H1 (cell line): ENCODE measurements around the gene TMCC1. TPM values are rescaled to one million over a fixed set of nuclear protein-coding genes. Genes with fewer than 3 reads are reported as not detected.

Experiments used
- CTCF ChIA-PET: fragments of 300-600 bp; sonication (Branson Sonifier 250); formaldehyde crosslinking; loops from one replicate; lab custom pipeline; 2021; ENCODE audit not compliant: partially characterized antibody; lab: Charles Lee
- POLR2A ChIA-PET: fragments of 300-600 bp; sonication (Branson Sonifier 250); formaldehyde crosslinking; loops from one replicate; lab custom pipeline; 2021; ENCODE audit warnings: inconsistent platforms; ENCODE audit not compliant: partially characterized antibody; lab: Charles Lee
- DNase-seq, 2 experiments: peaks; one replicate each; pipeline versions ENCODE4 v3.0.0 to v3.0.0-alpha.2; 2010 to 2022; ENCODE audit warnings: low spot score in 2 of 2, low read depth in 1 of 2, mixed read lengths in 1 of 2
- FAIRE-seq: peaks from 2 replicates; lab custom pipeline; 2011; peaks lifted over from hg19 to GRCh38; lab: Jason Lieb, UNC
- H2AFZ ChIP-seq: 2 replicates; pipeline ENCODE4 v1.8.1; 2012; ENCODE audit warnings: low read length, inconsistent platforms
- H2AK5ac ChIP-seq: 2 replicates; pipeline ENCODE4 v1.6.1; 2013; ENCODE audit warnings: low read depth, low read length
- H2BK120ac ChIP-seq: replicated peaks from 2 replicates; pipeline ENCODE3; 2013; ENCODE audit warnings: low read depth, low read length, inconsistent platforms
- H2BK12ac ChIP-seq: 2 replicates; pipeline ENCODE4 v1.6.1; 2013; ENCODE audit warnings: low read depth, low read length
- H2BK15ac ChIP-seq: 2 replicates; pipeline ENCODE4 v1.6.1; 2013; ENCODE audit warnings: low read length
- H2BK20ac ChIP-seq: 2 replicates; pipeline ENCODE4 v1.6.1; 2013; ENCODE audit warnings: low read length
- H2BK5ac ChIP-seq: 2 replicates; pipeline ENCODE4 v1.6.1; 2013; ENCODE audit warnings: low read depth, low read length
- H3K14ac ChIP-seq: 2 replicates; pipeline ENCODE4 v1.6.1; 2013; ENCODE audit warnings: inconsistent platforms; ENCODE audit not compliant: insufficient read length
- H3K18ac ChIP-seq: 2 replicates; pipeline ENCODE4 v1.6.1; 2013; ENCODE audit warnings: low read length; ENCODE audit errors: extremely low read depth
- H3K23ac ChIP-seq: 2 replicates; pipeline ENCODE4 v1.6.1; 2013; ENCODE audit warnings: inconsistent platforms; ENCODE audit not compliant: insufficient read length
- H3K23me2 ChIP-seq: 2 replicates; pipeline ENCODE4 v1.6.1; 2013; ENCODE audit warnings: low read depth, low read length
- H3K27ac ChIP-seq: 2 replicates; pipeline ENCODE4 v1.6.1; 2011; ENCODE audit warnings: low read depth, low read length, inconsistent platforms
- H3K27me3 ChIP-seq, 4 experiments: replicated peaks in 1 of 4; 1 replicate in 1 of 4; 2 replicates in 3 of 4; pipeline versions ENCODE4 v1.6.1 to v1.8.1; 2011 to 2013; ENCODE audit warnings: low read length in 3 of 4, mild to moderate bottlenecking in 3 of 4, inconsistent platforms in 2 of 4, mixed read lengths in 2 of 4, moderate library complexity in 1 of 4; ENCODE audit not compliant: control insufficient read depth in 3 of 4, insufficient read depth in 3 of 4; ENCODE audit errors: extremely low read depth in 1 of 4
- H3K36me3 ChIP-seq, 4 experiments: 2 replicates each; pipeline versions ENCODE4 v1.6.1 to v1.8.1; 2011 to 2013; ENCODE audit warnings: mild to moderate bottlenecking in 4 of 4, low read length in 3 of 4, moderate library complexity in 2 of 4, control low read depth in 1 of 4, inconsistent platforms in 1 of 4; ENCODE audit not compliant: insufficient read depth in 4 of 4, control insufficient read depth in 2 of 4
- H3K4ac ChIP-seq: replicated peaks from 2 replicates; pipeline ENCODE3; 2013; ENCODE audit warnings: low read length, low read depth, mixed read lengths, inconsistent platforms; ENCODE audit not compliant: insufficient read length
- H3K4me1 ChIP-seq, 4 experiments: replicated peaks in 1 of 4; 1 replicate in 1 of 4; 2 replicates in 3 of 4; pipeline versions ENCODE4 v1.6.1 to v1.8.1; 2011 to 2013; ENCODE audit warnings: low read length in 3 of 4, inconsistent platforms in 2 of 4, mixed read lengths in 1 of 4; ENCODE audit not compliant: insufficient read depth in 4 of 4, control insufficient read depth in 3 of 4
- H3K4me2 ChIP-seq, 2 experiments: 2 replicates each; pipeline versions ENCODE4 v1.6.1 to v1.8.1; 2011 to 2013; ENCODE audit warnings: low read depth in 2 of 2, low read length in 2 of 2, control low read depth in 1 of 2, inconsistent platforms in 1 of 2, mild to moderate bottlenecking in 1 of 2; ENCODE audit not compliant: insufficient read depth in 1 of 2
- H3K4me3 ChIP-seq, 4 experiments: fragments of 200-600, 300-600 bp in 1 of 4; sonication (generic), shearing (Covaris generic), sonication (Bioruptor Twin) in 1 of 4; 2 replicates each; pipeline versions ENCODE4 v1.5.1 to v1.8.1; 2011 to 2016; ENCODE audit warnings: low read length in 4 of 4, low read depth in 3 of 4, control low read depth in 2 of 4, inconsistent platforms in 2 of 4, mild to moderate bottlenecking in 2 of 4, mixed read lengths in 1 of 4, moderate library complexity in 1 of 4; ENCODE audit not compliant: insufficient read depth in 2 of 4; ENCODE audit errors: extremely low read depth in 1 of 4
- H3K56ac ChIP-seq: replicated peaks from 2 replicates; pipeline ENCODE3; 2013; ENCODE audit warnings: low read depth, mild to moderate bottlenecking, mixed read lengths, low read length, inconsistent platforms; ENCODE audit not compliant: insufficient read length
- H3K79me1 ChIP-seq: 2 replicates; pipeline ENCODE4 v1.6.1; 2013; ENCODE audit warnings: low read depth, low read length, control low read depth
- H3K79me2 ChIP-seq, 2 experiments: 2 replicates each; pipeline versions ENCODE4 v1.6.1 to v1.8.1; 2012 to 2013; ENCODE audit warnings: low read length in 2 of 2, mild to moderate bottlenecking in 2 of 2, inconsistent platforms in 1 of 2; ENCODE audit not compliant: insufficient read depth in 2 of 2, control insufficient read depth in 1 of 2
- H3K9ac ChIP-seq, 4 experiments: replicated peaks in 1 of 4; 1 replicate in 1 of 4; 2 replicates in 3 of 4; pipeline versions ENCODE4 v1.6.1 to v1.8.1; 2011 to 2013; ENCODE audit warnings: low read depth in 3 of 4, low read length in 3 of 4, control low read depth in 2 of 4, mild to moderate bottlenecking in 2 of 4, moderate library complexity in 2 of 4, inconsistent platforms in 1 of 4; ENCODE audit errors: extremely low read depth in 1 of 4
- H3K9me3 ChIP-seq, 2 experiments: 2 replicates each; pipeline versions ENCODE4 v1.6.1 to v1.8.1; 2012 to 2013; ENCODE audit warnings: mild to moderate bottlenecking in 2 of 2, moderate library complexity in 2 of 2, control low read depth in 1 of 2, inconsistent platforms in 1 of 2, low read depth in 1 of 2, low read length in 1 of 2, mixed read lengths in 1 of 2; ENCODE audit not compliant: insufficient read depth in 2 of 2
- H4K20me1 ChIP-seq, 2 experiments: replicated peaks in 1 of 2; 2 replicates each; pipeline versions ENCODE3 to v1.8.1; 2011 to 2013; ENCODE audit warnings: inconsistent platforms in 2 of 2, low read length in 2 of 2, mild to moderate bottlenecking in 1 of 2; ENCODE audit not compliant: insufficient read depth in 2 of 2, control insufficient read depth in 1 of 2
- H4K5ac ChIP-seq: 2 replicates; pipeline ENCODE4 v1.6.1; 2013; ENCODE audit warnings: low read length, low read depth, mixed read lengths, inconsistent platforms; ENCODE audit not compliant: insufficient read length
- H4K8ac ChIP-seq: 2 replicates; pipeline ENCODE4 v1.8.0; 2013; ENCODE audit warnings: mild to moderate bottlenecking, moderate library complexity, low read length, inconsistent platforms; ENCODE audit not compliant: insufficient read depth; ENCODE audit errors: extremely low read depth
- H4K91ac ChIP-seq: replicated peaks from 2 replicates; pipeline ENCODE3; 2013; ENCODE audit warnings: low read length, mixed read lengths, inconsistent platforms; ENCODE audit not compliant: insufficient read length
- ASH2L ChIP-seq: fragments of 200-600, 300-600 bp; sonication (generic); IDR thresholded peaks from one replicate; pipeline ENCODE4 v1.7.1; 2017; ENCODE audit warnings: low read length
- GABPA ChIP-seq: IDR thresholded peaks from 2 replicates; pipeline ENCODE4 v1.6.1; 2011; ENCODE audit warnings: mild to moderate bottlenecking, low read length, moderate library complexity, borderline replicate concordance; ENCODE audit not compliant: insufficient read depth
- GTF2F1 ChIP-seq: IDR thresholded peaks from 2 replicates; pipeline ENCODE4 v1.6.1; 2012; ENCODE audit warnings: low read depth, low read length, improper control_type of control experiment, borderline replicate concordance
- JUN ChIP-seq: IDR thresholded peaks from 2 replicates; pipeline ENCODE4 v1.6.1; 2011; ENCODE audit warnings: low read depth, mild to moderate bottlenecking, improper control_type of control experiment, low read length
- SAP30 ChIP-seq: fragments of 300-600 bp; sonication (generic); IDR thresholded peaks from 2 replicates; pipeline ENCODE4 v1.7.1; 2012; ENCODE audit warnings: low read length, moderate library complexity, mild to moderate bottlenecking, inconsistent platforms; ENCODE audit not compliant: insufficient read depth, insufficient replicate concordance
- SP2 ChIP-seq: IDR thresholded peaks from 2 replicates; pipeline ENCODE4 v1.6.1; 2012; ENCODE audit warnings: mild to moderate bottlenecking, low read length, inconsistent platforms
- WGBS, 2 experiments: shearing (Covaris generic) in 1 of 2; methylation state at CpG; one replicate each; pipeline versions ENCODE4 v1.1.6 to v1.1.7; 2013 to 2015; ENCODE audit warnings: low lambda C conversion rate in 2 of 2, mixed read lengths in 2 of 2, inconsistent platforms in 1 of 2, low coverage in 1 of 2, missing lambda C conversion rate in 1 of 2; ENCODE audit not compliant: insufficient replicate concordance in 2 of 2, insufficient coverage in 1 of 2, insufficient read length in 1 of 2; ENCODE audit errors: extremely low coverage in 1 of 2, missing lambda C conversion rate in 1 of 2; 5-methylcytosine and 5-hydroxymethylcytosine counted together
- polyA plus RNA-seq, 7 experiments: library from polyadenylated mRNA; depleted of rRNA in 3 of 7; stranded (reverse) in 5 of 7; unstranded in 2 of 7; fragments of >200 nt in 5 of 7; fragments of 200-250 nt in 2 of 7; gene quantifications; 1 replicate in 5 of 7; 2 replicates in 1 of 7; 4 replicates in 1 of 7; pipeline versions ENCODE4 v1.2.1 to v1.2.3, GENCODE V29; 2011 to 2013; ENCODE audit warnings: missing spikeins in 2 of 7, mixed read lengths in 2 of 7
- total RNA-seq: library from RNA; stranded (reverse); fragmentation: NEBNext Ultra II Directional; extraction: Animal tissue kit (Norgen Biotek cat#: 25700); gene quantifications from 2 replicates; pipeline ENCODE4 v1.2.1, GENCODE V29; 2021

TMCC1 gene
- total and polyA plus RNA-seq, 2 of the 8 experiments (the other 6 are each of a cell fraction or from before 2014, with no cell fraction given), result 10.4 to 27.1 TPM

- H3K14ac ChIP-seq, result no peak overlapping the region
- ChIA-PET CTCF (no interaction called here), POLR2A (no interaction called here)
- H3K36me3 ChIP-seq, result no peaks in the 10 kb centered on the region
- H3K9me3 ChIP-seq, result no peaks in the 10 kb centered on the region
- H3K27me3 ChIP-seq, result no peaks in the 10 kb centered on the region
- no peak overlapping the region for H3K4me2 ChIP-seq
- H4K8ac ChIP-seq, result no peak overlapping the region
- H3K27ac ChIP-seq, result no peak overlapping the region
- no peak overlapping the region for H2BK120ac ChIP-seq
- no peak overlapping the region for H2BK5ac ChIP-seq
- H3K4ac ChIP-seq, result no peak overlapping the region
- H3K4me3 ChIP-seq, result no peak overlapping the region
- H3K9ac ChIP-seq, result no peak overlapping the region
- no peak overlapping the region for H2BK12ac ChIP-seq
- H2BK20ac ChIP-seq, result no peak overlapping the region
- H2AFZ ChIP-seq, result no peak overlapping the region
- no peaks in the 10 kb centered on the region for H3K79me2 ChIP-seq
- no peak overlapping the region for H2AK5ac ChIP-seq
- no peak overlapping the region for H4K5ac ChIP-seq
- no peak for DNase-seq
- no peaks in the 10 kb centered on the region for H3K79me1 ChIP-seq
- H3K23me2 ChIP-seq, result no peaks in the 10 kb centered on the region
- no peak overlapping the region for H3K56ac ChIP-seq
- FAIRE-seq, result no peak
- no peaks in the 10 kb centered on the region; a peak in 1 of 7 replicates for H3K4me1 ChIP-seq
- H3K23ac ChIP-seq, result no peak overlapping the region
- H4K20me1 ChIP-seq, result no peaks in the 10 kb centered on the region
- H3K18ac ChIP-seq, result no peak overlapping the region
- H4K91ac ChIP-seq, result no peak overlapping the region
- no peak for TF ChIP-seq SP2
- TF ChIP-seq GTF2F1, result no peak
- no peak for TF ChIP-seq ASH2L
- no peak for TF ChIP-seq SAP30
- TF ChIP-seq JUN, result no peak
- TF ChIP-seq GABPA, result no peak
- TF ChIP-seq, all 59 proteins: peak for 0
- no peak overlapping the region for H2BK15ac ChIP-seq
- 76% methylated on average over 4 of the region's 4 CpGs; no CpG with 5 or more reads in 1 of the 2 experiments for WGBS, 2 experiments
Observed at GRCh38 chr3:129777806-129778205, 115.7 kb downstream of the TMCC1 start.
